ENCODE measurements around the gene RANBP3L. TPM values are rescaled to one million over a fixed set of nuclear protein-coding genes. Genes with fewer than 3 reads are reported as not detected.

RANBP3L gene
- total and polyA plus RNA-seq, 8 donors, result 0.20 to 17.0 (median 1.9) TPM; not detected in 2

DNA sequence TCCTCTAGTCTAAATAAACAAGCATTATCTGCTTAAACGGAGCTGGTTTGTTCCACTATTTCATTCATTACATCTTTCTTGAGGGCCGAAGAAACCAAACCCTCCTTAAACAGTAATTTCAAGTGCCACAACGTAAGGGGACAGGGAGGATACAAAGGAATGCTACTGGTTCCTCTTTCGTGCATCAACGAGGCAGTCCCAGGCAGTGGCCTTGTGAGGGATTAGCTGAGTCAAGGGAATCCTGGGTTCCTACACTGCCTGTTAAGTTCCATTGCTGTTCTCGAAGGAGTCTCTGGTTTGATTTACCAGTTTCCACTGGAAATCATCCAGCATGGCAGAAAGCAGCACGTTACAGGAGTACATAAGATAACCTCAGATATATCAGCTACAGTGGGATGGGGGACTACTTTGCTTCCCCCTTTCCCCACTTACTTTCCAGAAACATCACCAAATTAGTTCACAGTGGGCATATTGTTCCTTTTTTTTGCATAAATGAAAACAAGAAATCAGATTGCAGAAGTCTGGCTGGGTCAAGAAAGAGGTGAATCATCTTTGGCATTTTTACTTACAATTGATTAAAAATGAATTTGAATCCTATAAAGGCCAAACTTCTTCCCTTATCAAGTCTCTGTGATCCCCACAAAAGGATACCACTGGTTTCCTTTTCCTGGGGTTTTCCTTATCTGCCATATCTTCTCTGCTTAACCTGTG is 2.5 kb upstream of the RANBP3L start:
- Histone ChIP-seq H3K27me3 (no peaks in the 10 kb centered on the region), H3K27ac (no peak overlapping the region), H3K9me3 (no peaks in the 10 kb centered on the region), H3K4me3 (no peak overlapping the region), H3K36me3 (no peaks in the 10 kb centered on the region), H3K4me1 (peaks cover 7 to 46% (median 22%) of the 10 kb centered on the region in 4 donors)
- intact Hi-C loops (cut with DNase I; ENCODE audit: low total_unique reads), result loop anchor here (5.0 kb wide), 1 partner anchor 37 kb away; no protein-coding TSS in a partner anchor
- DNase-seq, result no peak
- no peak for TF ChIP-seq POLR2AphosphoS5 (IDR thresholded peaks at IDR 0.05)
- TF ChIP-seq, protein P1, sequence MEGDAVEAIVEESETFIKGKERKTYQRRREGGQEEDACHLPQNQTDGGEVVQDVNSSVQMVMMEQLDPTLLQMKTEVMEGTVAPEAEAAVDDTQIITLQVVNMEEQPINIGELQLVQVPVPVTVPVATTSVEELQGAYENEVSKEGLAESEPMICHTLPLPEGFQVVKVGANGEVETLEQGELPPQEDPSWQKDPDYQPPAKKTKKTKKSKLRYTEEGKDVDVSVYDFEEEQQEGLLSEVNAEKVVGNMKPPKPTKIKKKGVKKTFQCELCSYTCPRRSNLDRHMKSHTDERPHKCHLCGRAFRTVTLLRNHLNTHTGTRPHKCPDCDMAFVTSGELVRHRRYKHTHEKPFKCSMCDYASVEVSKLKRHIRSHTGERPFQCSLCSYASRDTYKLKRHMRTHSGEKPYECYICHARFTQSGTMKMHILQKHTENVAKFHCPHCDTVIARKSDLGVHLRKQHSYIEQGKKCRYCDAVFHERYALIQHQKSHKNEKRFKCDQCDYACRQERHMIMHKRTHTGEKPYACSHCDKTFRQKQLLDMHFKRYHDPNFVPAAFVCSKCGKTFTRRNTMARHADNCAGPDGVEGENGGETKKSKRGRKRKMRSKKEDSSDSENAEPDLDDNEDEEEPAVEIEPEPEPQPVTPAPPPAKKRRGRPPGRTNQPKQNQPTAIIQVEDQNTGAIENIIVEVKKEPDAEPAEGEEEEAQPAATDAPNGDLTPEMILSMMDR (IDR thresholded peaks at IDR 0.05), result no peak
- TF ChIP-seq EP300 (IDR thresholded peaks at IDR 0.05), result no peak
- no peak for TF ChIP-seq POLR2A (IDR thresholded peaks at IDR 0.05)
- WGBS, 5 donors, result 58 to 78% (median 61%) methylated on average over 7 of the region's 7 CpGs

DNA sequence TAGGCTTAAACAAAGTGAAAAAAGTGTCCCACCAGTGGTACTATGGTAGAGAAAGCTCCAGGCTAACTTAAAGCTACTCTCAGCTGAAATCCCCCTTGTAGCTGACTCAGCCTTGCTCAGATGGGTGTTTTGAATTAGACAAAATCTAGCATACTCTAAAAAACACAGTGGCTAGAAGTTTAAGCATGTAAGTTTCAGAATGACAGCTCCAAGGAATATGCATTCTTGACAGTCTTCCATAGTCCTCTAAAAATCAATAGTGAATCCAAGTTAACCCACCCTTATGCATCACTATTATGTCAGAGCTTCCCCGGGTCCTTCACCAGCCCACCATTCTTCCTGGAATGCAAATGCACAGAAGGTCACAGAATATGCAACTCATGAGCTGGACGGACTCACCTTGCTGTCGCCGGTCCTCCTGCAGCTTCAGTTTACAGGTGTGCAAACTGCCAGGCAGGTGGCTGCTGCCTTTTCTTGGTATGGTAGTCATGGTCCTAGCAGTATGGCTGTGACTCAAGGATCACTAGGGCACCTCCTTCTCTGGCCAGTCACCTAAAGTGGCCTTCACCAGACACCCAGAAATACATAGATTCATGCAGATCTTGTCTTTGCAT is 668 bp downstream of the RANBP3L start:
- intact Hi-C loops (cut with DNase I; ENCODE audit: low total_unique reads), result loop anchor here (5.0 kb wide), 1 partner anchor 34 kb away; no protein-coding TSS in a partner anchor
- H3K27me3 ChIP-seq, result no peaks in the 10 kb centered on the region
- H3K9me3 ChIP-seq, result no peaks in the 10 kb centered on the region
- 22 to 49% (median 39%) methylated on average over 4 of the region's 4 CpGs for WGBS, 5 donors
- peak overlapping the region in 3 of 4 donors; percentile 18 to 32 (median 23) for H3K4me3 ChIP-seq
- TF ChIP-seq, protein P1 (IDR thresholded peaks at IDR 0.05), result no peak
- TF ChIP-seq POLR2A (IDR thresholded peaks at IDR 0.05) (no peak), EP300 (IDR thresholded peaks at IDR 0.05) (no peak), POLR2AphosphoS5 (IDR thresholded peaks at IDR 0.05) (no peak)
- no peaks in the 10 kb centered on the region for H3K36me3 ChIP-seq
- DNase-seq, result peak in 1 of 2 donors; percentile 38
- H3K27ac ChIP-seq, result peak overlapping the region; percentile 63 to 88 (median 77)
- H3K4me1 ChIP-seq, result peaks cover 7 to 55% (median 22%) of the 10 kb centered on the region in 4 donors

DNA sequence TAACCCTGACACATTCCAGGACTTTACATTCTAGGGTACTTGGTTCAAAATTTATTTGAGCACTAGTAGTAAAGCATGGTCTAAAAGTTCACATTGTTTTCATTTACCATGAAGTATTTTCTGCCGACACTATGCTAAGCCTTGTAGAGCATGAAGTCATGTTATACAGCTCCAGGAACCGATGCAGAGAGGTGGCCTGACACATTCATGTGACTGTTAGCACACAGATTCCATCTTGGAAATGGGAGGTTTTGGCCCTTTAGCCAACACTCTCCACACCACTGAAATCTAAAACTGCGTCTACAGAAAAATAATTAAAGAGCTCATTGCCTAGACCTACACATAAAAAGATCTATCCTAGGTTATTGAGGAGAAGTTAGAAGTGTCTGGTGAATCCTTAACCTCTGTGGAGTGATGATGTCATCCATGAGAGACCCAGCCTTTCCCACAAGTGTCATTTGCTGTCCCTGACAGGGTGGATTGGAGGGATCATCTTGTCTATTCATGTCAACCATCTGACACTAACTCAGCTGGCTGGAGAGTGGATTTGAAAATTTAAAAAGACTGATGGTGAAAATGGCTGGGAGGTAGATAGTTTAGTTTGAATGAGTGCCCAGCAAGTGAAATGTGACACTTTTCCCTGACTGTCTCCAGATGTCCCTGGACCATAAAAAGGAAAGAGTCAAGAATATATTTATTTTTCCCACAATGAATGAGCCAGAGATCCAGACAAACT is 1.3 kb downstream of the RANBP3L start:
- H3K4me1 ChIP-seq, result peaks cover 7 to 49% (median 19%) of the 10 kb centered on the region in 4 donors
- TF ChIP-seq POLR2AphosphoS5 (IDR thresholded peaks at IDR 0.05) (no peak), POLR2A (IDR thresholded peaks at IDR 0.05) (no peak), EP300 (IDR thresholded peaks at IDR 0.05) (no peak)
- TF ChIP-seq, protein P1 (IDR thresholded peaks at IDR 0.05), result no peak
- 64 to 76% (median 74%) methylated on average over 3 of the region's 3 CpGs for WGBS, 5 donors
- DNase-seq, result peak in 1 of 2 donors; percentile 19
- intact Hi-C loops (cut with DNase I; ENCODE audit: low total_unique reads), result loop anchor here (5.0 kb wide), 1 partner anchor 33 kb away; no protein-coding TSS in a partner anchor
- H3K27ac ChIP-seq, result peak overlapping the region in 4 of 5 donors; percentile 73 to 88 (median 82)
- peak overlapping the region in 1 of 4 donors; percentile 23 for H3K4me3 ChIP-seq
- no peaks in the 10 kb centered on the region for H3K9me3 ChIP-seq
- H3K36me3 ChIP-seq, result no peaks in the 10 kb centered on the region
- H3K27me3 ChIP-seq, result no peaks in the 10 kb centered on the region

DNA sequence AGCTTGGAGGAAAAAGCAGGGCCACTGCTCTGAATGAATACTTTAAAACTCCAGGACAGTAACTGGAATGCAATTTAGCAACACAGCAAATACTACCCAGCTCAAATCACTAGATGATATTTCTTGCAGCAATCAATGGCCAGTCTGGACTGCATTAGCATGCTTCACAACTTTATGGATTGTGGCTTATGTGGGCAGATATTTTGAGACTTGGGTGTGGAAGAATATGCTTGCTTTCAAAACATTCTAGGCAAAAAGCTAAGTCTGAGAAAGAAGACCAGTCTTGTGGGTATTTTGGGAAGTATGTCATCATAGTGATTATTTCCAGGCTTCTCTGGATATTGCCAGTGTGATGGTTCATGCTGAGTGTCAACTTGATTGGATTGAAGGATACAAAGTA is 3.1 kb downstream of the RANBP3L start:
- no peak for TF ChIP-seq POLR2A (IDR thresholded peaks at IDR 0.05)
- TF ChIP-seq, protein P1 (IDR thresholded peaks at IDR 0.05), result no peak
- TF ChIP-seq POLR2AphosphoS5 (IDR thresholded peaks at IDR 0.05), result no peak
- no peak for TF ChIP-seq EP300 (IDR thresholded peaks at IDR 0.05)
- Histone ChIP-seq H3K4me3 (no peak overlapping the region), H3K36me3 (no peaks in the 10 kb centered on the region), H3K4me1 (peaks cover 7 to 46% (median 18%) of the 10 kb centered on the region in 4 donors), H3K27me3 (no peaks in the 10 kb centered on the region), H3K27ac (peak overlapping the region in 1 of 5 donors; percentile 18), H3K9me3 (no peaks in the 10 kb centered on the region)
- no peak for DNase-seq
- intact Hi-C loops (cut with DNase I; ENCODE audit: low total_unique reads), result no loop called here

Measured in stomach (tissue), 9 donors.